ENCODE data around the gene UVRAG. TPM values are rescaled to one million over a fixed set of nuclear protein-coding genes. Genes with fewer than 3 reads are reported as not detected.
A peak's percentile ranks its signal among the peaks of the same experiment; 100 is the strongest.

The UVRAG gene
- total and polyA plus RNA-seq, 5 experiments from 2014 or later: 8.9 to 22.3 (median 12.6) TPM

GRCh38 chr11:76148231-76148630, 333.2 kb downstream of the UVRAG start:
- Mint-ChIP-seq H3K4me3 (no peak overlapping the region), H3K36me3 (no peaks in the 10 kb centered on the region), H3K27me3 (peaks cover 1 to 16% (median 9%) of the 10 kb centered on the region in 5 donors), H3K9me3 (no peaks in the 10 kb centered on the region), H3K4me1 (peaks cover 14 to 18% (median 16%) of the 10 kb centered on the region in 4 donors), H3K27ac (no peak overlapping the region)
- POLR2A ChIA-PET: interaction anchor here (0.7 kb wide), 1 partner anchor 120 kb away, joined by 3 read pairs; no protein-coding TSS in a partner anchor
- ATAC-seq: no peak
- no peak for DNase-seq

- H3K27ac Mint-ChIP-seq: no peak overlapping the region
These were observed 334.1 kb downstream of the UVRAG start for GRCh38 chr11:76148941-76149613.

GRCh38 chr11:76149713-76150112, 334.7 kb downstream of the UVRAG start:
- Mint-ChIP-seq H3K4me1 (peaks cover 17 to 23% (median 22%) of the 10 kb centered on the region in 4 donors), H3K4me3 (no peak overlapping the region), H3K27ac (peak overlapping the region in 2 of 10 donors; percentile 13 to 23), H3K9me3 (no peaks in the 10 kb centered on the region), H3K36me3 (no peaks in the 10 kb centered on the region), H3K27me3 (peaks cover 1 to 22% (median 9%) of the 10 kb centered on the region in 5 donors)
- ATAC-seq: no peak
- POLR2A ChIA-PET: no interaction called here
- DNase-seq: no peak

More at GRCh38 chr11:76148941-76149613, 334.1 kb downstream of the UVRAG start:
- DNase-seq: no peak
- POLR2A ChIA-PET: no interaction called here
- H3K9me3 Mint-ChIP-seq: no peaks in the 10 kb centered on the region
- ATAC-seq: no peak
- peaks cover 1 to 22% (median 9%) of the 10 kb centered on the region in 5 donors for H3K27me3 Mint-ChIP-seq
- no peaks in the 10 kb centered on the region for H3K36me3 Mint-ChIP-seq
- H3K4me1 Mint-ChIP-seq: peaks cover 17 to 23% (median 22%) of the 10 kb centered on the region in 4 donors
- no peak overlapping the region for H3K4me3 Mint-ChIP-seq

GRCh38 chr11:76150141-76150540, 335.1 kb downstream of the UVRAG start:
- H3K4me3 Mint-ChIP-seq: no peak overlapping the region
- POLR2A ChIA-PET: no interaction called here
- no peaks in the 10 kb centered on the region for H3K36me3 Mint-ChIP-seq
- no peak overlapping the region for H3K27ac Mint-ChIP-seq
- no peak for DNase-seq
- H3K27me3 Mint-ChIP-seq: peaks cover 1 to 22% (median 9%) of the 10 kb centered on the region in 5 donors
- no peak for ATAC-seq
- H3K9me3 Mint-ChIP-seq: no peaks in the 10 kb centered on the region
- H3K4me1 Mint-ChIP-seq: peaks cover 17 to 23% (median 22%) of the 10 kb centered on the region in 4 donors

- no peak for DNase-seq
- POLR2A ChIA-PET: no interaction called here
- Mint-ChIP-seq H3K9me3 (no peaks in the 10 kb centered on the region), H3K27ac (peak overlapping the region in 3 of 10 donors; percentile 58 to 80 (median 73)), H3K4me3 (peak overlapping the region in 7 of 10 donors; percentile 49 to 84 (median 81)), H3K36me3 (no peaks in the 10 kb centered on the region), H3K27me3 (peaks cover 2 to 22% (median 9%) of the 10 kb centered on the region in 5 donors), H3K4me1 (peaks cover 17 to 23% (median 22%) of the 10 kb centered on the region in 4 donors)
- ATAC-seq: peak in 1 of 2 donors; percentile 10
These were observed 336.6 kb downstream of the UVRAG start for GRCh38 chr11:76151556-76152085.

- peak; percentile 91 to 98 for ATAC-seq
- Mint-ChIP-seq H3K27ac (peak overlapping the region in 5 of 10 donors; percentile 58 to 80 (median 66)), H3K36me3 (no peaks in the 10 kb centered on the region)
These were observed 337.2 kb downstream of the UVRAG start for GRCh38 chr11:76152086-76152681.

GRCh38 chr11:76152741-76153570, 337.9 kb downstream of the UVRAG start:
- POLR2A ChIA-PET: interaction anchor here (0.5 to 1.4 kb wide), 2 partner anchors 256 to 1920 kb away, joined by 3 to 5 read pairs; no protein-coding TSS in a partner anchor
- no peaks in the 10 kb centered on the region for H3K9me3 Mint-ChIP-seq
- peak; percentile 13 to 14 for ATAC-seq

More at GRCh38 chr11:76152086-76152681, 337.2 kb downstream of the UVRAG start:
- Mint-ChIP-seq H3K27me3 (peaks cover 2 to 23% (median 9%) of the 10 kb centered on the region in 5 donors), H3K9me3 (no peaks in the 10 kb centered on the region), H3K4me1 (peaks cover 17 to 23% (median 22%) of the 10 kb centered on the region in 4 donors), H3K4me3 (peak overlapping the region; percentile 71 to 84 (median 81))
- DNase-seq: peak; percentile 56 to 88 (median 70)
- POLR2A ChIA-PET: interaction anchor here (1.4 kb wide), 1 partner anchor 255 kb away, joined by 5 read pairs; no protein-coding TSS in a partner anchor

GRCh38 chr11:76153571-76153923, 338.5 kb downstream of the UVRAG start:
- Mint-ChIP-seq H3K27ac (peak overlapping the region in 4 of 10 donors; percentile 58 to 85 (median 82)), H3K9me3 (no peaks in the 10 kb centered on the region), H3K36me3 (no peaks in the 10 kb centered on the region), H3K4me3 (peak overlapping the region in 9 of 10 donors; percentile 41 to 84 (median 81)), H3K27me3 (peaks cover 2 to 23% (median 12%) of the 10 kb centered on the region in 5 donors), H3K4me1 (peaks cover 17 to 23% (median 22%) of the 10 kb centered on the region in 4 donors)
- ATAC-seq: no peak
- POLR2A ChIA-PET: interaction anchor here (1.4 kb wide), 1 partner anchor 256 kb away, joined by 5 read pairs; no protein-coding TSS in a partner anchor
- DNase-seq: no peak

More at GRCh38 chr11:76152741-76153570, 337.9 kb downstream of the UVRAG start:
- Mint-ChIP-seq H3K4me3 (peak overlapping the region; percentile 71 to 84 (median 81)), H3K36me3 (no peaks in the 10 kb centered on the region), H3K27me3 (peaks cover 2 to 23% (median 11%) of the 10 kb centered on the region in 5 donors), H3K4me1 (peaks cover 17 to 23% (median 22%) of the 10 kb centered on the region in 4 donors), H3K27ac (peak overlapping the region in 6 of 10 donors; percentile 4 to 85 (median 74))
- peak in 1 of 10 donors; percentile 15 for DNase-seq

- H3K4me1 Mint-ChIP-seq: peaks cover 17 to 23% (median 22%) of the 10 kb centered on the region in 4 donors
- no peaks in the 10 kb centered on the region for H3K9me3 Mint-ChIP-seq
- H3K27ac Mint-ChIP-seq: peak overlapping the region in 1 of 10 donors; percentile 34
- H3K27me3 Mint-ChIP-seq: peaks cover 2 to 23% (median 12%) of the 10 kb centered on the region in 5 donors
- no peak for ATAC-seq
- DNase-seq: no peak
- H3K4me3 Mint-ChIP-seq: no peak overlapping the region
- H3K36me3 Mint-ChIP-seq: no peaks in the 10 kb centered on the region
- POLR2A ChIA-PET: no interaction called here
These were observed 340.7 kb downstream of the UVRAG start for GRCh38 chr11:76155500-76156227.

GRCh38 chr11:76156971-76157427, 342.0 kb downstream of the UVRAG start:
- no peak overlapping the region for H3K4me3 Mint-ChIP-seq
- peaks cover 15 to 21% (median 17%) of the 10 kb centered on the region in 4 donors for H3K4me1 Mint-ChIP-seq
- ATAC-seq (no peak), DNase-seq (no peak)
- no peaks in the 10 kb centered on the region for H3K36me3 Mint-ChIP-seq
- peak overlapping the region in 1 of 10 donors; percentile 62 for H3K27ac Mint-ChIP-seq
- H3K27me3 Mint-ChIP-seq: peaks cover 2 to 20% (median 9%) of the 10 kb centered on the region in 5 donors
- no peaks in the 10 kb centered on the region for H3K9me3 Mint-ChIP-seq
- POLR2A ChIA-PET: no interaction called here

GRCh38 chr11:76157891-76158290, 342.9 kb downstream of the UVRAG start:
- no peak for ATAC-seq
- H3K4me1 Mint-ChIP-seq: peaks cover 6 to 12% (median 8%) of the 10 kb centered on the region in 4 donors
- H3K9me3 Mint-ChIP-seq: no peaks in the 10 kb centered on the region
- no peak for DNase-seq
- H3K27me3 Mint-ChIP-seq: peaks cover 0 to 12% (median 3%) of the 10 kb centered on the region in 5 donors
- POLR2A ChIA-PET: no interaction called here
- no peak overlapping the region for H3K4me3 Mint-ChIP-seq
- peak overlapping the region in 1 of 10 donors; percentile 7 for H3K27ac Mint-ChIP-seq
- no peaks in the 10 kb centered on the region for H3K36me3 Mint-ChIP-seq
